ENCODE data around the gene ST3GAL5.
"Not testable (repeated sequence)": the region's sequence is repeated elsewhere in the genome, so short reads cannot be mapped to it uniquely, and the experiment has no call there.

- not testable (repeated sequence) for TF ChIP-seq CTCF (conservative IDR thresholded peaks at IDR 0.05; ENCODE audit: low read length); EZH2phosphoT487 (IDR thresholded peaks at IDR 0.05; ENCODE audit: borderline replicate concordance, low read depth, low read length)
These were observed 59.4 kb downstream of the ST3GAL5 start for GRCh38 chr2:85829394-85829793.

Measured in OCI-LY7 (cell line).